ENCODE results near the gene IGDCC3. TPM values are rescaled to one million over a fixed set of nuclear protein-coding genes. Genes with fewer than 3 reads are reported as not detected.

IGDCC3 gene
- total RNA-seq, 4 donors from 2014 or later = not detected

DNA sequence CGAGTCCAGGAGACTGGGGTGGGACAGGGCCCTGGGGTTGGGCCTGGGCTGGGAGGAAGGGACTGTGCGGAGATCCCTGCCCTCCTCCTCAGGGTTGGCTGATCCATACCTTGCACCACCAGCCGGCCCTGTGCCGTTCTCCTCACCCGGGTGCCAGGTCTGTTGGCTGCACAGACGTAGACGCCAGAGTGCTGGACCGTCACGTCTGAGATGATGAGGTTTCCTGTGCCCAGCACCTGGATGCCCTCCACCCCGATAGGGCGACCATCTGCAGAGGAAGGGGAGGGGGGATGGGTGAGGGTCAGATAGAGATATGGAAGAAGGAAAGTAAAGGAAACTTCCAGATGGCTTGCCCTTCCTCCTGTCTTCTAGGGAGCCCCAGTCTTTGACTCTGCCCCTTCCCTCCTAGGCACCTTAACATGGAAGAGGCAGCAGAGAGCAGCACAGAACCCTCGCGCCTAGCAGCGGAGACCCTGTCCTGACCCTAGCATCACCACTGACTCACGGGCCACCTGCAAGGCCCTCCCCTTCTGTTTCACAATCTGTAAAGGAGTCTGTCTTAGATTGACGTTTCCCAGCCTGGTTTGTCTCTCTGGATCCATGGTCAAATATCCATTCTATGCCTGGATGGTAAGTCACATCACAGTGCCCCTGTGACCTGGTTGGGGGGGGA is 44.5 kb downstream of the IGDCC3 start:
- Histone ChIP-seq H3K27me3 (peaks cover 16% of the 10 kb centered on the region), H3K4me3 (no peak overlapping the region), H3K27ac (no peak overlapping the region), H3K9me3 (no peaks in the 10 kb centered on the region), H3K4me1 (no peaks in the 10 kb centered on the region), H3K36me3 (no peaks in the 10 kb centered on the region)
- WGBS = 83% methylated on average over 12 of the region's 16 CpGs
- DNase-seq (ENCODE audit: low spot score in 2 of 2) = no peak
- TF ChIP-seq POLR2AphosphoS5 (IDR thresholded peaks at IDR 0.05) = no peak

DNA sequence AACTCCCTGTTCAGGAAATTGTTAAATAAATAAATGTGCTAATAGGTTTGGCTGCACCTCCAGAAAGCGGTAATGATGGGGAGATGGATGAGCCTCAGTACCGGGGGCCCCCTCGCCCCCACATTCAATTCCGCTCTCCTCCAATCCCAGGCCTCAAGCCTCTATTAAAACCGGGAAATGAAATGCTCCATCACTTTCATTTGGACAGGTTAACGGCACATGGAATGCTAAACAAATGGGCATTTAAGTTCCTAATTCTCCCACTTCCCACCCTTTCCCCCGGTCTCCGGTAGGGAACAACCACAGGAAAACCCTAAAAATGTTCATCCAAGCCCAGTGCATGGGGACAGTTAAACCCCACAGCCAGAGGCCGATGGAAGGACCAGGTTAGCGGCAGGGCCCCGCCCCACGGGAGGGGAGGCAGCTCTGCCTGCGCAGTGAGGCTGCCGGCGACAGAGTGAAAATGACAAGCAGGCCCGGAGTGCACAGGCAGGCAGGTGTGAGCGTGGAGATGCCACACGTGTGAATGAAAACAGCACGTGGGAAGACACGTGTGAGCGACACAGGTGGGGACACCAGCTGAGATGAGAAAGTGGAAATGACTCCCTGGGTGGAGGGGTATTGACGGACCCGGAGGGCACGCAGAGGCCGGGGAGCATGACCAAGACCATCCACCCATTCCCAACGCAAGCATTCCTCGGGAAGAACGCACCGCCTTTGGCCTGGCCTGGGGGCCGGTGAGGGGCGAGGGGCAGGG is 45.2 kb downstream of the IGDCC3 start:
- DNase-seq (ENCODE audit: low spot score in 2 of 2) = no peak
- TF ChIP-seq, protein P1, sequence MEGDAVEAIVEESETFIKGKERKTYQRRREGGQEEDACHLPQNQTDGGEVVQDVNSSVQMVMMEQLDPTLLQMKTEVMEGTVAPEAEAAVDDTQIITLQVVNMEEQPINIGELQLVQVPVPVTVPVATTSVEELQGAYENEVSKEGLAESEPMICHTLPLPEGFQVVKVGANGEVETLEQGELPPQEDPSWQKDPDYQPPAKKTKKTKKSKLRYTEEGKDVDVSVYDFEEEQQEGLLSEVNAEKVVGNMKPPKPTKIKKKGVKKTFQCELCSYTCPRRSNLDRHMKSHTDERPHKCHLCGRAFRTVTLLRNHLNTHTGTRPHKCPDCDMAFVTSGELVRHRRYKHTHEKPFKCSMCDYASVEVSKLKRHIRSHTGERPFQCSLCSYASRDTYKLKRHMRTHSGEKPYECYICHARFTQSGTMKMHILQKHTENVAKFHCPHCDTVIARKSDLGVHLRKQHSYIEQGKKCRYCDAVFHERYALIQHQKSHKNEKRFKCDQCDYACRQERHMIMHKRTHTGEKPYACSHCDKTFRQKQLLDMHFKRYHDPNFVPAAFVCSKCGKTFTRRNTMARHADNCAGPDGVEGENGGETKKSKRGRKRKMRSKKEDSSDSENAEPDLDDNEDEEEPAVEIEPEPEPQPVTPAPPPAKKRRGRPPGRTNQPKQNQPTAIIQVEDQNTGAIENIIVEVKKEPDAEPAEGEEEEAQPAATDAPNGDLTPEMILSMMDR (IDR thresholded peaks at IDR 0.05) = no peak
- TF ChIP-seq EP300 (IDR thresholded peaks at IDR 0.05) (no peak), POLR2A (IDR thresholded peaks at IDR 0.05) (no peak), POLR2AphosphoS5 (IDR thresholded peaks at IDR 0.05) (no peak)
- no peak overlapping the region for H3K27ac ChIP-seq
- WGBS = 78% methylated on average over 31 of the region's 31 CpGs
- peaks cover 9% of the 10 kb centered on the region for H3K27me3 ChIP-seq
- H3K9me3 ChIP-seq = no peaks in the 10 kb centered on the region
- no peaks in the 10 kb centered on the region for H3K36me3 ChIP-seq
- H3K4me3 ChIP-seq = no peak overlapping the region
- no peaks in the 10 kb centered on the region for H3K4me1 ChIP-seq

DNA sequence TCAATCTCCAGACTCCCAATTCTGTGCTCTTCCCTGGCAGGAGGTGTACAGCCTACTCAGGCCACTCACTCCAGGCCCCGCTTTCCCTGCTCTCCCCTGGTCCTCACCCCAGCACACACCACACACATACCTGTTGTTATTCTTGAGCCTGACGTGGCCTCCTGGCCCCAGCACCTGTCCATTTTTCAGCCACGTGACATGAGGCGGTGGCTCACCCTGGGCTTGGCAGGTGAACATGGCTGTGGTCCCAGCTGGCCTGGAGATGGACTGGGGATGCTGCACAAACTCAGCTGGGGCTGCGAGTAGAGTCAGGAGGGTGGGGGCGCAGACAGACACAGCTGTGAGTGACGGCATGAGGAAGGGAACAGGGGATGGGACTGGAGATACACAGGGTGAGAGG is 46.0 kb downstream of the IGDCC3 start:
- Histone ChIP-seq H3K36me3 (no peaks in the 10 kb centered on the region), H3K4me3 (no peak overlapping the region), H3K4me1 (no peaks in the 10 kb centered on the region), H3K27ac (no peak overlapping the region), H3K27me3 (peaks cover 5% of the 10 kb centered on the region), H3K9me3 (no peaks in the 10 kb centered on the region)
- WGBS = 80% methylated on average over 5 of the region's 7 CpGs
- DNase-seq (ENCODE audit: low spot score in 2 of 2) = no peak
- no peak for TF ChIP-seq EP300 (IDR thresholded peaks at IDR 0.05)
- no peak for TF ChIP-seq POLR2AphosphoS5 (IDR thresholded peaks at IDR 0.05)
- no peak for TF ChIP-seq POLR2A (IDR thresholded peaks at IDR 0.05)

DNA sequence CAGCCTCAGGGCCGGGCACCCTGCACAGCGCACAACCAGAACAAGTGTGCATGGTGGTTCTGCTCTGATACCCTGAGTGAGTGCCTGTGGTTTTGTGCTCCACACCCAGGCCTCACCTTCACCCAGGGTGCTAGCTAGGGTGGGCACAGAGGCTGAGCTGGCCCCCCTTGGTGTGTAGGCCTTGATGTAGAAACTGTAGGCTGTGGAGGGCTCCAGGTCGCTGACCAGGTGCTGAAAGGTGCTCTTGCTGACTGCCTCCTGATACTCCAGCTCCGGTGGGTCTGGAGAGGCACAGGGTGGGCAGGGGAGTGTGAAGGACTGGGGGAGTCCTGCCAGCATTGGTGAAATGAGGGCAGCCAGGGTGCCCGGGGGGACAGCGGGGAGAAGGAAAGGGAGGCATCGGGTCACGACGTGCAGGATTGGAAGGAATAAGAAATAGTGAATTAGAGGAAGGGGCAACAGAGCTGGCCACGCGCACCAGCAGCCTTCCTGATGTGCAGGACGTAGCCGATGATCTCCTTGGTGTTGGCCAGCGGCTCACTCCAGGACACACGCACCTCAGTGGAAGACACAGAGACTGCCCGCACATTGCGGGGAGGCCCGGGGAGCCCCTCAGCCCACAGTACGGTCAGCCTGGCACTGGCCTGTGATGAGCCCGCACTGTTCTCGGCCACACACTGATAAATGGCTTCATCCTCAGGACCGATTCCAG is 46.7 kb downstream of the IGDCC3 start:
- no peak for TF ChIP-seq POLR2A (IDR thresholded peaks at IDR 0.05)
- TF ChIP-seq, protein P1 (IDR thresholded peaks at IDR 0.05) = no peak
- TF ChIP-seq POLR2AphosphoS5 (IDR thresholded peaks at IDR 0.05) = no peak
- 94% methylated on average over 18 of the region's 22 CpGs for WGBS
- H3K36me3 ChIP-seq = no peaks in the 10 kb centered on the region
- no peak for DNase-seq (ENCODE audit: low spot score in 2 of 2)
- no peaks in the 10 kb centered on the region for H3K9me3 ChIP-seq
- no peaks in the 10 kb centered on the region for H3K4me1 ChIP-seq
- H3K27ac ChIP-seq = no peak overlapping the region
- no peak overlapping the region for H3K4me3 ChIP-seq
- H3K27me3 ChIP-seq = peaks cover 4% of the 10 kb centered on the region

DNA sequence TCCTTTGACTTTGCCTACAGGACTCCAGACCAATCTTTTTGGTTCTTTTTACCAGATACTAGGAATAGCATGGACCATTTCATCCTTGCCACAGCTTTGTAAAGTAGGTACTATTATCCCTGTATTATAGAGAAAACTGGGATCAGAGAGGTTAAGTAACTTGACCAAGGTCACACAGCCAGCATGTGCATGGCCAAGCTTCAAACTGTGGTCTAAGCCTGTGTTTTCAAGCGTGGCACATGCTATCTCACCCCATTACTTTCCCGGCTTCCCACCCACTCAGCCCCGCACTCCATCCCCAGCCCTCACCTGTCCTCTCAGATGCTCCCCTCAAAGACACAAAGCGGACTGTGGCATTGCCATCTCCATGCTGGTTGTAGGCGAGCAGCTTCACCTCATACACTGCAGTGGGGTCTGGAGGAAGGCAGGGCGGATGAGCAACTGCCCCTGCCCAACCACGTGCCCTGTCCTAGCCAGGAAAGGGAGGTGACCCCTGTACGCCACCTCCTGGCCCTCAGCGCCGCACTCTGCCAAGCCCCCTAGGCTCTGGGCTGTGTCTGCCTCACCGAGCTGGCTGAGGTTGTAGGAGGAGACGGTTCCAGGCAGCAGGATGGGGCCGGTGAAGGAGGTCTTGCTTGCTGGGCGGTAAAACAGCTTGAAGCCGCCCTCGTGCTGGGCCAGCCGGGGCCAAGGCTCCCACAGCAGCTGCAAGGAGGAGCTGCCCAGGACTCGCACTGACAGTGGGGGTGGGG is 47.6 kb downstream of the IGDCC3 start:
- no peaks in the 10 kb centered on the region for H3K4me1 ChIP-seq
- H3K9me3 ChIP-seq = no peaks in the 10 kb centered on the region
- TF ChIP-seq, protein P1 (IDR thresholded peaks at IDR 0.05) = no peak
- no peak for TF ChIP-seq POLR2A (IDR thresholded peaks at IDR 0.05)
- no peak for TF ChIP-seq EP300 (IDR thresholded peaks at IDR 0.05)
- TF ChIP-seq POLR2AphosphoS5 (IDR thresholded peaks at IDR 0.05) = no peak
- H3K27me3 ChIP-seq = no peaks in the 10 kb centered on the region
- 79% methylated on average over 7 of the region's 18 CpGs for WGBS
- H3K27ac ChIP-seq = no peak overlapping the region
- H3K4me3 ChIP-seq = no peak overlapping the region
- H3K36me3 ChIP-seq = no peaks in the 10 kb centered on the region
- DNase-seq (ENCODE audit: low spot score in 2 of 2) = no peak

Data from suprapubic skin (tissue), 4 donors.